ENCODE data around the gene UHRF1.

DNA sequence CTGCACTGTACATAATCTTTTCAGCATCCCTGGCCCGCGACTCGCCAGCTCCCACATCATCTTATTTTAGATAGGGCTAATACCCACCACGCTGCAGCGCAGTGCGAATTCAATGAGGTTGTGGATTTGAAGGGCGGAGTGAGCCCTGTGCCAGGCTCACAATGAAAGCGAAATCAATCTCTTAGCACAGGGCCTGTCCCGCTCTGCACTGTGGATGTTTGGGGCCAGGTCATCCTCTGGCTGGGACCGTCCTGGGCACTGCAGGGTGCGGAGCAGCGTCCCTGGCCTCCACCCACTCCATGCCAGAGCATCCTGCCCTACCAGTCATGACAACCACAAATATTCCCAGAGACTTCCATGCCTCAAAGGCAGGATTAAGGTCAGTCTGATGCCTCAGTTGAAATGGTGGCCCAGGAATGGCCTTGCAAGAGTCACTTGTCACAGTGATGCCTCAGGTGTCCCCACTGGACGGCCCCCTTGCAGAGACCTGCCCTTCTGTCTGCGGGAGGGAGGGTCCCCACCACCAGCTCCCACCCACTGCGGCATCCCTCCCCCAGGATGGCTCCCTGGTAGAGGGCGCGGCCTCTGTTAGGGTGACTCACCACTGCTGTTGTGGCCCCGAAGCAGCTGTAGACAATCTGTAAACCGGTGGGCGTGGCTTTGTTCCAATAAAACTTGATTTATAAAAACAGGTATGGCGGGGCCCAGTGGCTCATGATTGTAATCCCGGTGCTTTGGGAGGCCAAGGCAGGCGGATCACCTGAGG is 5.6 kb downstream of the UHRF1 start:
- TF ChIP-seq EZH2phosphoT487 (IDR thresholded peaks at IDR 0.05; ENCODE audit: insufficient read depth, low read depth) (no peak), EZH2 (IDR thresholded peaks at IDR 0.05; ENCODE audit: insufficient read depth, poor library complexity, severe bottlenecking) (no peak)

Measured in GM23248 (cell line).